Stimulated activated CD8-positive, alpha-beta memory T cell treated with anti-CD3 and anti-CD28 coated beads, Interleukin-4, amount 100 ng/mL, for 4 hours (primary cell): ENCODE data around the gene CD19.
A peak's percentile ranks its signal among the peaks of the same experiment; 100 is the strongest.
"Not testable (repeated sequence)": the region's sequence is repeated elsewhere in the genome, so short reads cannot be mapped to it uniquely, and the experiment has no call there.

Source experiments
- DNase-seq, 2 donors: peaks; one replicate each; pipeline ENCODE4 v3.0.0-alpha.2; 2020; ENCODE audit warnings: low read depth in 2 of 2, low spot score in 1 of 2

Gene CD19

DNA sequence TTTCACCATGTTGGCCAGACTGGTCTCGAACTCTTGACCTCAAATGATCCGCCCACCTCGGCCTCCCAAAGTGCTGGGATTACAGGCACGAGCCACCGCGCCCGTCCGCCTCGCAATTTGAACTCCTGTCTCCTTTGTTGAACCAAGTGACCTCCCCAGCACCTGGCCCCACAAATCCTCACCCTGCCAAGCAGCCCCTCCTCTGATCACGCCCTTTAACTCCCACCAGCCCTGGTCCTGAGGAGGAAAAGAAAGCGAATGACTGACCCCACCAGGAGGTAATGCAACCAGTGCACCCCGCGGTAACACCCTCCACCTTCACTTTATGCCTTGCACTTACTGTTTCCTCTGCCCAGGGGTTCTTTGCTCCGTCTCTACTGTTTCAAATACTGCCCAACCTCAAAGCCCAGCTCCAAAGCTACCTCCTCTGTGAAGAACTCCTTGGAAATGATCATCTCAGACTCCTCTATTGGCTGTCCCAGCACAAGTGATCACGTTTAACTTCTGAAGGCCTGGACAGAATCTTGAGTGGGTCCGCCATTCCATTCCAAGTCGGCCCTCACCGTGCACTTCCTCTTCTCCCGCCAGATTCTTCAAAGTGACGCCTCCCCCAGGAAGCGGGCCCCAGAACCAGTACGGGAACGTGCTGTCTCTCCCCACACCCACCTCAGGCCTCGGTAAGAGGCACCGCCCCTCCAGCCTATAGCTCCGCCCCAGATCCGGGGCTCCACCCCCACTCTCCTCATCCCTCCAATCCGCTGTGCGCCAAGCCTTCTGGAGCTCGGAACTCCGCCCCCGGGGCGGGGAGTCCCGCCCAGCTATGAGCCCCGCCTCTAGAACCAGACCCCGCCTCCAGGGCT is 4.4 kb downstream of the CD19 start:
- peak; percentile 63 for DNase-seq

DNA sequence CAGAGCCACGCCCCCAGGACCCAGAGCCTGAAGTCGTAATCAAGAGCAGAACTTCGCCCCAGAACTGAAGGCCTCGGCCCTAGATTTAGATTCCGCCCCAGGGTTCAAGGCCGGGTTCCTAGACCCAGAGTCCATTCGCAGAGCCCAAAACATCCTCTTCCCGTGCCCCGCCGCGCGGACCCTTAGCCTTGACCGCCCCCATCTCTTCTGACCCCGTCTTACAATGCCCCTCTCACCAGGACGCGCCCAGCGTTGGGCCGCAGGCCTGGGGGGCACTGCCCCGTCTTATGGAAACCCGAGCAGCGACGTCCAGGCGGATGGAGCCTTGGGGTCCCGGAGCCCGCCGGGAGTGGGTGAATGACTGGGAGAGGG is 5.0 kb downstream of the CD19 start:
- DNase-seq: no peak

DNA sequence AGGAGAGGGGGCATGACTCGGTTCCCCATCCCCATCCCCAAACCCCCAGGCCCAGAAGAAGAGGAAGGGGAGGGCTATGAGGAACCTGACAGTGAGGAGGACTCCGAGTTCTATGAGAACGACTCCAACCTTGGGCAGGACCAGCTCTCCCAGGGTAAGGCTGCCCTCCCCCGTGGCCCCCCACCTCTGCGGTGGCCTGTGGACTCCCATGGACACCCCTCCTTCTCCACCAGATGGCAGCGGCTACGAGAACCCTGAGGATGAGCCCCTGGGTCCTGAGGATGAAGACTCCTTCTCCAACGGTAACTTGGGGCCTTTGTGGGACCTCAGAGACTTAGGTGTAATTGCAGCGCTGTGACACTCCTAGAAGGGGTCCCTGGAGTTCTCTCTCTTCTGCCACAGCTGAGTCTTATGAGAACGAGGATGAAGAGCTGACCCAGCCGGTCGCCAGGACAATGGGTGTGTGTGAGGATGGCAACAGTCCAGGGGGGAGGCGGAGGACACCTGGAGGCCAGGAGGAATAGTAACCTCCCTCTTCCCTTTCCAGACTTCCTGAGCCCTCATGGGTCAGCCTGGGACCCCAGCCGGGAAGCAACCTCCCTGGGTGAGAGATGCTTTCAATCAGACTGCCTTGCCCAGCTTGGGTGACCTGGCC is 5.6 kb downstream of the CD19 start:
- no peak for DNase-seq

DNA sequence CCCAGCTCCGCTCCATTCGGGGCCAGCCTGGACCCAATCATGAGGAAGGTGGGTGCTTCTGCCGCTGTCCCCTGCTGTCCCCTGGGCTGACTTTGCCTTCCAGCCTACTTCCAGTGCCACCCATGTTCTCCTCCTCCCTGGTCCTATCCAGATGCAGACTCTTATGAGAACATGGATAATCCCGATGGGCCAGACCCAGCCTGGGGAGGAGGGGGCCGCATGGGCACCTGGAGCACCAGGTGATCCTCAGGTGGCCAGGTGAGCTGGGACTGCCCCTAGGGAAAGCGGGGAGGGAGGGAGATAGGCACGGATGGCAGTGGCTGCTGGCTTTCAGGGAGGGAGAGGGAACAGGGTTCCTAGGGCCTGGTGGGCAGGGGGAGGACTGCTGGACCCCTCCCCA is 7.0 kb downstream of the CD19 start:
- DNase-seq: no peak

DNA sequence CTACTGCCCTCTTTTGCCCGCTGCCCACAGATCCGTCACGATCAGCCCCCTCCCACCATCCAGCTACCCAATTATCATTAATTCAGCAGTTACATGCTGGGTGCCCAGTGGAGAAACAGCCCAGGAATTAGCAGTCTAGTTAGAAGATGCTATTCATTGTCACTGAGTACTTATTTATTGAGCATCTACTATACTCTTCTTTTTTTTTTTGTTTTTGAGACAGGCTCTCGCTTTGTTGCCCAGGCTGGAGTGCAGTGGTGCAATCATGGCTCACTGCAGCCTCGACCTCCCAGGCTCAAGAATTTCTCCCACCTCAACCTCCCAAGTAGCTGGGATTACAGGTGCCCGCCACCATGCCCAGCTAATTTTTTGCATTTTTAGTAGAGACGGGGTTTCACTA is 8.1 kb downstream of the CD19 start:
- DNase-seq: not testable (repeated sequence)

DNA sequence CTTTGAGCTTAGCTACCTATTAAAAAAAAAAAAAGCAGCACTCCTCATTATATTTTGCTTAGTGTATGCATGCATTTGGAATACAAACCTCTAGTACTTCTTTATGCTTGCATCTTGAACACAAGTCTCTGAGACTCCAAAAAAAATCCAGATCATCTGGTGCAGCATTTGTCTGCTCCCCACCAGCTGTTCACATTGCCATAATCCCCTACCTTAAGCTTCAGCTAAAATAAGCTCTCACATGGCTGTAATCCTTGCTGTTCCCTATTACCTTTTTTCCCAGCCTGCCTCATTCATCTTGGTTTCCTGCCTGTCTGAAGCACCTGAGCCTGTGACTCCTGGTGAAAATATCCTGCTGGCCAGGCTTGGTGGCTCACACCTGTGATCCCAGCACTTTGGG is 11.5 kb downstream of the CD19 start:
- no peak for DNase-seq

DNA sequence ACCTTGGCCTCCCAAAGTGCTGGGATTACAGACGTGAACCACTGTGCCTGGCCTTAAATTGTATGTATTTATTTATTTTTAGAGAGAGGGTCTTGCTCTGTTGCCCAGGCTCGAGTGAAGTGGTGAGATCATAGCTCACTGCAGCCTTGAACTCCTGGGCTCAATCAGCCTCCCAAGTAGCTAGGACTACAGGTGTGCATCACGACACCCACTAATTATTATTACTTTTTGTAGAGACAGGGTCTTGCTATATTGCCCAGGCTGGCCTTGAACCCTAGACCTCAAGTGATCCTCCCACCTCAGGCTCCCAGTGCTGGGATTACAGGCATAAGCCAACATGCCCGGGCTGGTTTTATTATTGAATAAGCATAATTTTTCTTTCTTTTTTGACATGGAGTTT is 14.9 kb downstream of the CD19 start:
- DNase-seq: no peak

DNA sequence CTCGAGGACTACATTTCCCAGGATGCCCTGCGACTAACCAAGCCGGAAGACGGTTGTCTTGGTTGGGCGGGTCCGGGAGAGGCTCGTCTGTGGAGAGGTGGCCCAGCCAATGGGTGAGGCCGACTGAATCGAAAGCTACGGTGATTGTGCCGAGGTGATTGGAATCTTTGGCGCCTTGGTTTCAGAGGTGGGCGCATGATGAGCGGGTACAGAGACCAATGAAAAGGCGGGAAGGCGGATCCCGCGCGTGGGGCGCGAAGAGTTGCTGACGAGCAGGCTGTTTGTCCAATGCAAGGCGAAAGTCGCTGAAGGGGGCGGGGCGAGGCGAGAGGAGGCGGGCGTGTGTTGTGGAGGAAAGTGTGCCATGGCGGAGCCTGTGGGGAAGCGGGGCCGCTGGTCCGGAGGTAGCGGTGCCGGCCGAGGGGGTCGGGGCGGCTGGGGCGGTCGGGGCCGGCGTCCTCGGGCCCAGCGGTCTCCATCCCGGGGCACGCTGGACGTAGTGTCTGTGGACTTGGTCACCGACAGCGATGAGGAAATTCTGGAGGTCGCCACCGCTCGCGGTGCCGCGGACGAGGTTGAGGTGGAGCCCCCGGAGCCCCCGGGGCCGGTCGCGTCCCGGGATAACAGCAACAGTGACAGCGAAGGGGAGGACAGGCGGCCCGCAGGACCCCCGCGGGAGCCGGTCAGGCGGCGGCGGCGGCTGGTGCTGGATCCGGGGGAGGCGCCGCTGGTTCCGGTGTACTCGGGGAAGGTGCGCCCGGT is 19.1 kb downstream of the CD19 start, which contains the start of gene NFATC2IP:
Gene NFATC2IP, plus strand, starts transcription at position 290 of the 762 bp plus-strand sequence. Its CDS starts 75 bp downstream, at position 365.
- DNase-seq: peak; percentile 99

DNA sequence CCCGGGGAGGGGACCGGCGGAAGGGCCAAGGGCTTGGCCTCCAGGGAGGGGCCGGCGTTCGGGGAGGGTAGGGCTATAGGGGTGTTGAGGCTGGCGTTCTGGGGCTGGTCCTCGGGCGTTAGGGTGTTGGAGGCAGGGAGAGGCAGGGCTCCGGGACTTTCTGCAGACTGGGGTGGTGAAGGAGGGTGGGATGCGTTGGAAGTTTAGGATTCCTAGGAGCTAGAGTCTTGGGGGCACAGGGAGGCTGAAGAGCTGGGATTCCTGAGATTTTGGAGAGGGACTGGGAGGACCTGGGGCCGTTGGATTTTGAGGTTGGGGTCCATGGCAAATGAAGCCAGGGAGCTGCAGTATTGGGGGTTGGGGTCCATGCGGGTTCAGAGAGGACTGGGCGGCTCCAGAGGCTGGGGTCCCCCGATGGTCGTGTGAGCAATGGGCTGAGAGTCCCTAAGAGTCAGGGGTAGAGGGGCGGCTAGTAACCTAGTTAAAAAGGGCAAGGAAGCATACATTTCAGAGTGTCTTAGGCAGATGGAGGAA is 19.7 kb downstream of the CD19 start:
- no peak for DNase-seq

DNA sequence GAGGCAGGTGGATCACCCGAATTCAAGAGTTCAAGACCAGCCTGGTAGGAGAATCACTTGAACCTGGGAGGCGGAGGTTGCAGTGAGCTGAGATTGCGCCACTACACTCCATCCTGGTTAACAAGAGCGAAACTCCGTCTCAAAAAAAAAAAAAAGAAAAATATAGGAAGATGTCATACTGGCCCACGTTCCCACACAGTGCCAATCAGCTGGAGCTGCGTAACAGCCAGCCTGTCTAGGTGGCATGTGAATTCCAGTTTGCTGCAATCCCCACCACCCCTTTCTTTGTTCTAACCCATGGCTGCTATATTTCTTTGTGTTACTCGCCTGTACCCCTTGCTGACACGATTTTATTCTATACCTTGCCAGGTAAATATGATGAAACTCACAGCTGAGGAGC is 26.4 kb downstream of the CD19 start:
- no peak for DNase-seq

DNA sequence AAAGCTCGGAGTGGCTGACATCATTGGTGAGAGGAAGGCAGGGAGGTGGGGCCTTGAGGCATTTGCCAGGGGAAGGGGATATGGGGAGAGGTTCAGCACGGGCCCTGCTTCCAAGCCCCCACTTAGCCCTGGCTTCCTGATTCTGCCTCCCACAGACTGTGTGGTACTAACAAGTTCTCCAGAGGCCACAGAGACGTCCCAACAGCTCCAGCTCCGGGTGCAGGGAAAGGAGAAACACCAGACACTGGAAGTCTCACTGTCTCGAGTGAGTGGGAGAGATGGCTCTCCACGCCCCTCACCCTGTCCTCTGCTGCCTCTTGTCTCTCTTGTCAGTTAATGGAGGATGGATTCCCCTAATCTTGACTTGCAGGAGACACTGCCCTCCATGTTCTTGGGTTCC is 27.1 kb downstream of the CD19 start:
- no peak for DNase-seq

DNA sequence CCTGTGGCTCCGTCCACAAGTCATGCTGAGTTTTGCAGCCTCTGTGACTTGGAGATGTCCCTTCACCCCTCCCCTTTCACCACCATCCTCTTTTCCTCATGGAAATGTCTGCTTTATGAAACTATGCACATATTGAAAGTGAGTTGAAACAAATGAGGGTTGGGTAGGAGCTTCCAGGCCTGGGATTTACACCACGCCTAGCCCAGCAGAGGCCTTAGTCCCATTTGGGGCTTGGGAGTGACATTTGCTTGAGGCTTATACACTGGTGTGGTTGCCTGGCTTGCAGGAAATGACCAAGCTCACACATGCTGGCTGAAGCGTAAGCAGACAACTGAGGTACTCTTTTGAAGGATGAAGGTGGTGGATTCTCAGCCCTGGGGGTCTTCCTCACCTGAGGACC is 32.3 kb downstream of the CD19 start:
- DNase-seq: no peak

DNA sequence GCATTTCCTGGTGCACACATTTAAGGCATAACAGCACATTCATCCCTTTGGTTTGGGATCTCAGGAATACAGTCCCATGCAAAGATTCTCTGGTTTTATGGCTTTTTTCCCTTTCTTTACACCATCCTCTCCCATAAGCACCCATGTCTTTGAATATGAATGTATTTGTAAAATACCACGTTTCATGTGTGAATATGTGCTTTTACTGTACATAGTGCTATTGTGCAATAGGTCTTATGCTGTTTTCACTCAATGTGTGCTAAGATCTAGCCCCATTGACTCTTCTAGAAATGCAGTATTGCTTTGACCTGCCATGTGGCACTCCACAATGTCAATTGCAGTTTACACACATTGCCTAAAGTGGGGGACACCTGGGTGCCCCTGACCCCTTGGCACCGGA is 32.7 kb downstream of the CD19 start:
- DNase-seq: no peak

DNA sequence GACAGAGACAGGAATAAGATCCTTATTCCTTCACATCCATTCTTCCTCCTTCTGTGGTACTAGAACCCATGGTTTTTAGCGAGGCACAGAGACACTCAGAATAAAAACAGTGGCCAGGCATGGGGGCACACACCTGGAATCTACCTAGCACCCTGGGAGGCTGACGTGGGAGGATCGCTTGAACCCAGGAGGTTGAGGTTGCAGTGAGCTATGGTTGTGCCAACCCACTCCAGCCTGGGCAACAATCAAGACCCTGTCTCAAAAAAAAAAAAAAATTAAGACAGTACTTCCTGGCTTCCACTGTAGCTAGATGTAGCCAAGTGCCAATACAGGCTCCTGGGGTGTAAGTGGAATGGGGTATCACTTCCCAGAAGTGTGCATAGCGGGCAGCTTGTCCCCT is 35.4 kb downstream of the CD19 start:
- no peak for DNase-seq

DNA sequence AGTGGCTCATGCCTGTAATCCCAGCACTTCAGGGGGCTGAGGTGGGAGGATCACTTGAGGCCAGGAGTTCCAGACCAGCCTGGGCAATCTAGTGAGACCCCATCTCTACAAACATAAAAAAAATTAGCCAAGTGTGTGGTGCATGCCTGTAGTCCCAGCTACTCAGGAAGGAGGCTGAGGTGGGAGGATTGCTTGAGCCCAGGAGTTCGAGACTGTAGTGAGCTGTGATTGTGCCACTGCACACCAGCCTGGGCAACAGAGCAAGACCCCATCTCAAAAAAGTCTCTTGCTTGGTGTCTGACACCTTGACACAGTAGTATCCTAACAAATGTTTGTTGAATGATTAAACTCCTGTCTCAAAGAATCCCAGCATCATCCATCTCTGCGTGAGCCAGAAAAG is 37.9 kb downstream of the CD19 start:
- DNase-seq: not testable (repeated sequence)

DNA sequence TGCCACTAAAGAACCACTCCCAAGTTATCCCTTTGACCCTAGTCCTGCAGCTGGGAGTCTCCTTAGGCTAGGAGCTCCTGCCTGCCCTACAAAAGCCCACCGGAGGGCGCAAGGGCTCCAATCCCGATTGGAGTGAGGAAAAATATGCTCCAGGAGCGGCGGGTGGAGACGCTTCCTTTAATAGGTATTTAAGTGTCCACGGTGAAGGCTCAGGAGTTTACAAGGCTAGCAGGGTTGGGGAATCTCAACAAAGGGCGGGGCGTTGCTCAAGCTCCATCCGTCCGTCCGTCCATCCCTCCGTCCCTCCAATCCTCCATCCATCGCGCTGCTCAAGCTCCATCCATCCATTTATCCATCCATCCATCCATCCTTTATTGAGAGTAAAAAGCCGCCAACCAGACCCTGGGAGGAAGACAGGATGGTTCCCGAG is 42.3 kb downstream of the CD19 start:
- DNase-seq: no peak

DNA sequence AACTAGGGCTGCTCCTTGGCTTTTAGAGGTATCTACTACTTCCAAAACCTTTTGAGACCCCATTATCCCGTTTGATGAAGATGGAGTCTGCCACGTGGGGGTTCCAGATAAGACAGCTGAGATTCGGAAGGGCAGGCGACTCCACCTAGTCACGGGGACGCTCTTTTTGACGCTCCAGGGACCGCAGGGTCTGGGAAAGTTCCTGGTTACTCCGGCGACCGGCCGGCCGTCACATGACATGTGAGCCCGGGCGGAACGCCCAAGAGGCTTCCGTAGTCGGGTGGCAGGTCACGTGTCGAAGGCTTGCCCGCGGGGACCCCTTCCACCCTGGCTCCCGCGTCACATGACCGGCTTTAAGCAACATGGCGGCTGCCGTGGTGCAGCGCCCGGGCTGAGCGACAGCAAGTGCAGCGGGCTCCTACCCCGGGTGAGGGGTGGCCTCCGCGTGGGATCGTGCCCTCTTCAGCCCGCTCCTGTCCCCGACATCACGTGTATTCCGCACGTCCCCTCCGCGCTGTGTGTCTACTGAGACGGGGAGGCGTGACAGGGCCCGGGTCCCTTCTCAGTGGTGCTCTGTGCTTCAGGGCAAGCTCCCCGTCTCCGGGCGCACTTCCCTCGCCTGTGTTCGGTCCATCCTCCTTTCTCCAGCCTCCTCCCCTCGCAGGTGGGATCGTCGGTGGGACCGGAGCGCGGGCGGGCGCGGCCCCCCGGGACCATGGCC is 42.8 kb downstream of the CD19 start, which contains the start of gene SPNS1:
Gene SPNS1, plus strand, starts transcription at position 342 of the 721 bp plus-strand sequence. Its CDS starts 374 bp downstream, at position 716.
- DNase-seq: peak; percentile 82 to 88

DNA sequence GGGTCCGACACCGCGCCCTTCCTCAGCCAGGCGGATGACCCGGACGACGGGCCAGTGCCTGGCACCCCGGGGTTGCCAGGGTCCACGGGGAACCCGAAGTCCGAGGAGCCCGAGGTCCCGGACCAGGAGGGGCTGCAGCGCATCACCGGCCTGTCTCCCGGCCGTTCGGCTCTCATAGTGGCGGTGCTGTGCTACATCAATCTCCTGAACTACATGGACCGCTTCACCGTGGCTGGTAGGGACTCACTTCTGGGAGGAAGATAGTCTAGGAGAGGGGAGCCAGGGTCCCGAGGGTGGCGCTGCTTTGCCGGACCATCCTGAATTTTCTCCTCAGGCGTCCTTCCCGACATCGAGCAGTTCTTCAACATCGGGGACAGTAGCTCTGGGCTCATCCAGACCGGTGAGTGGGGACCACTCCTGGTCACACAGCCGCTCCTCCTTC is 43.4 kb downstream of the CD19 start:
- DNase-seq: no peak

DNA sequence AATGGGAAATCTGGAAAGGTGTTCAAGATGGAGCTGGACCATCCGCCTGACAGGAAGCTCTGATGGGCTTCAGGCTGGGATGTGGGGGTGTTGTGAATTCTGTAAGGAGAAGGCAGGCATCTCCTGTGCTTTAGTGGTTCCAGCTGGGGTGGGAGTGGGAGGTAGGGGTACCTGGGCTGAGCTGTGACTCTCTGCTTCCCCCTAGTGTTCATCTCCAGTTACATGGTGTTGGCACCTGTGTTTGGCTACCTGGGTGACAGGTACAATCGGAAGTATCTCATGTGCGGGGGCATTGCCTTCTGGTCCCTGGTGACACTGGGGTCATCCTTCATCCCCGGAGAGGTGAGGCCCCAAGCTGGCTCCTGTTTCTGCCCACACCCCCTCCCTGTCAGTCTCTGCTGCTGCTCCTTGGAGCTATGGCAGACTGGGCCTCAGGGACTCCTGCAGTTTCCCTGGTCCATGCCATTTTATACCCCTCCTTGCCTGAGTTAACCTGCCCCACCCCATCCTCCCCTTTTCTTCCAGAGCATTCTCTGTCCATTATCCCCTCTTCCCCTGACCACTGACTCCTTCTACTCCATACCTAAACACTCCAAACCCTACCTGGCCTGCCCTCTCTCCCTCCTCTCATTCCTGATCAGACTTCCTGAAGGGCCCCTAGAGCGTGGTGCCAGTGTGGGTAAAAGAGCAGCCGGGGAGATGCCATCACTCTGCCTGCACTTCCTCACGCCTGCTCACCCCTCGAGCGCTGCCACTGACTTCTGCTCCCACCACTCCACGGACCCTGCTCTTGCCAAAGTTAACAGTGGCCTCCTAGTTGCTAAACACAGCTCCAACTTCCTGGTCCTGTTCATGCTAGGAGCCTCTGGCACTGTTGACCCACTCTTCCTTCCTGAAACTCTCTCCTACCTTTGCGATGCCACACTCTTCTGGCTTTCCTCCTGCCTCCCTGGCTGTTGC is 46.2 kb downstream of the CD19 start:
- DNase-seq: no peak

DNA sequence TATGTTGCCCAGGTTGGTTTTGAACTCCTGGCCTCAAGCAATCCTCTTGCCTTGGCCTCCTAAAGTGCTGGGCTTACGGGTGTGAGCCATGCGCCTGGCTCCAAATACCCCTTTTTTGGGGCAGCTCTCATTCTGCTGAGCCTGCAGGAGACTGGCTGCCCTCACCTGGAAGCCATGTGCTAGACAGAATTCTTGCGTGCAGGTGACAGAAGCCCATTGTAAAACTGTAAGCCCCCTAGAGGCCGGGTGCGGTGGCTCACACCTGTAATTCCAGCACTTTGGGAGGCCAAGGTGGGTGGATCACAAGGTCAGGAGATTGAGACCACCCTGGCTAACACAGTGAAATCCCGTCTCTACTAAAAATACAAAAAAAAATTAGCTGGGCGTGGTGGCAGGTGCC is 48.6 kb downstream of the CD19 start:
- DNase-seq: not testable (repeated sequence)
